HFF-Myc (cell line): ENCODE data around the gene NDUFB4.
"Not testable (repeated sequence)": the region's sequence is repeated elsewhere in the genome, so short reads cannot be mapped to it uniquely, and the experiment has no call there.

Experiments used
- DNase-seq: peaks from one replicate; pipeline ENCODE4 v3.0.0-alpha.2; 2011; ENCODE audit warnings: low read depth; ENCODE audit errors: extremely low read depth
- H3K4me3 ChIP-seq: replicated peaks from 2 replicates; pipeline ENCODE4 v1.5.1; 2011; ENCODE audit warnings: low read depth, mild to moderate bottlenecking, control low read depth, low read length
- TF ChIP-seq, protein P1 (sequence below): IDR thresholded peaks from 2 replicates; pipeline ENCODE4 v1.5.1; 2012; ENCODE audit warnings: mild to moderate bottlenecking, low read depth, low read length, control low read depth; ENCODE audit errors: missing control alignments

NDUFB4 gene

DNA sequence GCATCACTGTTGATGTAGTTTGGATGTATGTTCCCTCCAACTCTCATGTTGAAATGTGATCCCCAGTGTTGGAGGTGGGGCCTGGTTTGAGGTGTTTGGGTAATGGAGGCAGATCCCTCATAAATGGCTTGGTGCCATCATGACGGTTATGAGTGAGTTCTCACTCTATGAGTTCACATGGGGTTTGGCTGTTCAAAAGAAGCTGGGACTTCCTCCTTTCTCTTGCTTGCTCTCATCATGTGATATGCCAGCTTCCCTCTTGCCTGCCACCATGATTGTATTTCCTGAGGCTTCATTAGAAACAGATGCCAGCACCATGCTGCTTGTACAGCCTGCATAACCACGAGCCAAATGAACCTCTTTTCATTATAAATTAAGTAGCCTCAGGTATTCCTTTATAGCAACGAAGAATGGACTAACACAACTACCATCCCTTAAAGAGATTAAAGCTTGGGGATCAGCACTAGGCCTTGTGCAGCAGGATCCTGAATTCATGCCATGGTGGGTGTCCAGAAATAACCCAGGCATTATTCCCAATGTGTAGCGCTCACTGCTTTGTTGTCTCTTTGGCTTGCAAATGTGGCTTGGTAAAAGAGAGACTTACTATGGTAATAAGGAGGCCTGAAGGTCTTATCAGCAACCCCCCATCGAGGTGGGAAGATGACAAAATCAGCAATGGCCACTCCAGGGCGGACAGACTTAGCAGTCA is 41.9 kb downstream of the NDUFB4 start:
- peak; percentile 49 for DNase-seq
- no peak overlapping the region for H3K4me3 ChIP-seq
- TF ChIP-seq, protein P1, sequence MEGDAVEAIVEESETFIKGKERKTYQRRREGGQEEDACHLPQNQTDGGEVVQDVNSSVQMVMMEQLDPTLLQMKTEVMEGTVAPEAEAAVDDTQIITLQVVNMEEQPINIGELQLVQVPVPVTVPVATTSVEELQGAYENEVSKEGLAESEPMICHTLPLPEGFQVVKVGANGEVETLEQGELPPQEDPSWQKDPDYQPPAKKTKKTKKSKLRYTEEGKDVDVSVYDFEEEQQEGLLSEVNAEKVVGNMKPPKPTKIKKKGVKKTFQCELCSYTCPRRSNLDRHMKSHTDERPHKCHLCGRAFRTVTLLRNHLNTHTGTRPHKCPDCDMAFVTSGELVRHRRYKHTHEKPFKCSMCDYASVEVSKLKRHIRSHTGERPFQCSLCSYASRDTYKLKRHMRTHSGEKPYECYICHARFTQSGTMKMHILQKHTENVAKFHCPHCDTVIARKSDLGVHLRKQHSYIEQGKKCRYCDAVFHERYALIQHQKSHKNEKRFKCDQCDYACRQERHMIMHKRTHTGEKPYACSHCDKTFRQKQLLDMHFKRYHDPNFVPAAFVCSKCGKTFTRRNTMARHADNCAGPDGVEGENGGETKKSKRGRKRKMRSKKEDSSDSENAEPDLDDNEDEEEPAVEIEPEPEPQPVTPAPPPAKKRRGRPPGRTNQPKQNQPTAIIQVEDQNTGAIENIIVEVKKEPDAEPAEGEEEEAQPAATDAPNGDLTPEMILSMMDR, result no peak

DNA sequence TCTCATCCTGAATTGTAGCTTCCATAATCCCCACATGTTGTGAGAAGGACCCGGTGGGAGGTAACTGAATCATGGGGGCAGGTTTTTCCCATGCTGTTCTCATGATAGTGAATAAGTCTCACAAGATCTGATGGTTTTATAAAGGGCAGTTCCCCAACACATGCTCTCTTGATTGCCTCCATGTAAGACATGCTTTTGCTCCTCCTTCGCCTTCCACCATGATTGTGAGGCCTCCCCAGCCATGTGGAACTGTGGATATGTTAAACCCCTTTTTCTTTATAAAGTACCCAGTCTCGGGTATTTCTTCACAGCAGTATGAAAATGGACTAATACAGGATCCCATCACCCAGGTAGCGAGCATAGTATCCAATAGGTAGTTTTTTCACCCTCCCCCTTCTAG is 42.7 kb downstream of the NDUFB4 start:
- not testable (repeated sequence) for H3K4me3 ChIP-seq, DNase-seq

DNA sequence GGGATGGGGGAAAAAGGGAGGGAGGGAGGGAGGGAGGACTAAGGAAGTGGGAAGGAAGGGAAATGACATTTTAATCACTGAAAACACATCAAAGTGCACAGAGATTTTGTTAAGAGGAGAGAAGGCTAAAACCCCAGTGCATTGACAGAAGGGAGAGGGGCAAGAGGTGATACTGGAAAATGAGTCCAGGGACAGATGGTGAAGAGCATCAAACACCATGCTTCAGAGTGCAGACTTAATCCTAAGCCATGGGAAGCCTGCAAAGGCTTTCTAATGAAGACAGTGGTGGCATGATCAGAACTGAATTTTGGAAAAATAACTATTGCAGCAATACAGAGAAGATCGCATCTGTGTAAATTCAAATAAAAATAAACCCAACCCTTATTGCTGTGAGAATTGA is 44.1 kb downstream of the NDUFB4 start:
- DNase-seq, result no peak
- TF ChIP-seq, protein P1, result no peak
- H3K4me3 ChIP-seq, result no peak overlapping the region

DNA sequence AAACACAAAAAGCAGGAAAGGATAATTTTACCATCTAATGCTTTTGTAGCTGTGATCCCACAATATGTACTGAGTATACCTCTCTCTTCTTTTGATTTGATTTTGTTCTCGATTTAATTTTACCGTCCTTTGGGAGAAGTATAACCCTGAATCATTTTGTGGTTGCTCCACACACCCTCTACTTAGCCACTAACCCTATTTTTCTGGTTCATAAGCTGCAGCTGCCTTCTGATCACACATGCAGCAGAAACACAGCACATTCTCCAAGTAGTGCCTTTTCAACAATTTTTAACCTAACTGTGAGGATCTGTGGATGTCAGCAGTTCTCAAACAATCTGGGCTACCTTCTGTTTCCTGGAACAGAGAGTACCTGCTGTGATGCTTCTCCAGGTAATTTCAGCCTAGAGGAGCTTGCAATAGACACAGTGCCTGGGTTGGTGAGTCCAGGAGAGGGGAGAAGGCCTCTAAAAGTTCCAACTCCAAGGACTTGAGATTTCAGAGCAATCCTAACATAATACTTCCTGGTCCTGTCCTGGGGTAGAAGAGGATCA is 45.6 kb downstream of the NDUFB4 start:
- DNase-seq, result no peak
- TF ChIP-seq, protein P1, result no peak

DNA sequence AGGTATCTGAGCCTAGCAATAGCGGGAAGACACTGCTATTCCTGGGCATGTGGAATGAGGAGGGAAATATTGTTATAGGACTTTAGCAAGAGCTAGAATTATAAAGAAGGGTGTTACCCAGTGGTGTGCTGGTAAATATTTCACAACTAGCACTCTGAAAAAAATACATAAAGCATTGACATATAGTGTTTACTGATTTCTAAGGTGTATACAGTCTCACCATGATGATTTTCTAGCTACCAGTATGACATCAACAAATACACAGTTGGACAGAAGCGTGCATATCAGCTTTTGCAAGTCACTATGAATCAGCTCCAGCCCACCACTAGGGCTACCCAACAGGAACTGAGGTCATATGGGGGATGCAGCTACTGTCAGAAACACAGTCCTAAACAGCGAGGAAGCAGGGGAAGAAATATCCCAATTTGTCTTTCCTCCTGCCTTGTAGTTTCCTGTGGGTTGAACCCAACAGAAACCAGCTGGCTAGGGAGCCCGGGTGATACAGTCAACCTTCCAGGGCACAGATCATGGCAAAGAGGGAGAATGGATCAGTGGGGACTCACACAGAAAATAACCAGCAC is 46.3 kb downstream of the NDUFB4 start:
- TF ChIP-seq, protein P1, result no peak
- DNase-seq, result peak; percentile 22
- no peak overlapping the region for H3K4me3 ChIP-seq

More for the DNA sequence above, 45.6 kb downstream of the NDUFB4 start:
- H3K4me3 ChIP-seq, result no peak overlapping the region

DNA sequence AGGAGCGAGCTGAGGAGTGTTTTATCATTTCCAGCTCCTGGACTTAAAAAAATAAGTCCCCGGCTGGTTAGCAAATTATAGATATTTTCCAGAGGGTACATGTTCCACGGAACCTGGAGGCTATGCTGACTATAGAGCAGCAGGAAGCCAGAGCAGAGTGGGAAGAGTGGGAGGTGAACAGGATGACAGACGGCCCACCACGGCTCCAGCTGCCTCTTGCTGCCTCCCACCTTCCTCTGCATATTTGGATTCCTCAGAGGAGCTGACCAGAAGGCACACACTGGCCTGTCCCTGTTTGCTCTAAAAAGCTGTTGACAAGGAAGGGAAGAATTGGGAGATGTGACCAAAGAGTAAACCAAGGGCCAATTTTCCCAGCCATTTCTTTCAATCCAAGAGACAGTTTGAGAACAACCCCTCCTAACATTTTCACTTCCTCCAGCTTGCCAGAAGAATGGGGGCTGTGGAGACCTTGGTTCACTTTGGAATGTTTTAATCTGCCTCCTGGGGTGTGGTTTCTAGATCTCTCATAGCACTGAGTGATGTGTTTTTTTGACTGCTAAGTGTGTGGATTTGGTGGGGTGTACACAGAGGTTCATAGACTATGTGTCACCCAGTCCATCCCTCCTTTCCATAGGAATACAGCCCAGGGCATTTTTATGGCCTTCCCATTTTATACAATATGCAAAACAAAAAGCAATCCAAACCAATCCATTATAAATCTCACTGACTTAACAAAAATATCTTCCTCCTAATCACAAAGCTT is 49.1 kb downstream of the NDUFB4 start:
- DNase-seq, result no peak
- TF ChIP-seq, protein P1, result no peak
- no peak overlapping the region for H3K4me3 ChIP-seq
